Transverse colon (tissue), 4 donors: Measurements from ENCODE around the gene PRKCA. TPM values are rescaled to one million over a fixed set of nuclear protein-coding genes. Genes with fewer than 3 reads are reported as not detected.

Source experiments
- DNase-seq: peaks from one replicate; pipeline ENCODE4 v3.0.0-alpha.2; 2019
- H3K27ac ChIP-seq, 4 donors: fragments of 200-600 bp; sonication (generic); 2 replicates each; pipeline ENCODE4 v1.5.1; 2016 to 2018; ENCODE audit warnings: inconsistent platforms in 4 of 4
- H3K27me3 ChIP-seq: fragments of 200-600 bp; sonication (generic); 2 replicates; pipeline ENCODE4 v1.5.1; 2017; ENCODE audit warnings: inconsistent platforms
- H3K36me3 ChIP-seq, 4 donors: fragments of 200-600 bp; sonication (generic); 2 replicates each; pipeline ENCODE4 v1.5.1; 2017 to 2019; ENCODE audit warnings: inconsistent platforms in 4 of 4
- H3K4me1 ChIP-seq, 4 donors: fragments of 200-600 bp; sonication (generic); 2 replicates each; pipeline ENCODE4 v1.5.1; 2017 to 2020; ENCODE audit warnings: inconsistent platforms in 4 of 4
- H3K4me3 ChIP-seq, 4 donors: fragments of 200-600 bp; sonication (generic); 1 replicate in 1 of 4; 2 replicates in 3 of 4; pipeline versions ENCODE4 v1.5.1 to v1.6.1; 2017 to 2019; ENCODE audit warnings: inconsistent platforms in 4 of 4
- H3K9me3 ChIP-seq, 2 donors: fragments of 200-600 bp; sonication (generic); 2 replicates each; pipeline ENCODE4 v1.5.1; 2017 to 2019; ENCODE audit warnings: inconsistent platforms in 2 of 2
- EP300 ChIP-seq: sonication (generic); formaldehyde crosslinking; IDR thresholded peaks from one replicate; pipeline ENCODE4 v1.6.1; 2017; ENCODE audit warnings: antibody characterized with exemption, low read depth
- POLR2A ChIP-seq: fragments of 450-650 bp; IDR thresholded peaks from one replicate; pipeline ENCODE4 v1.6.1; 2016; ENCODE audit warnings: antibody characterized with exemption, mild to moderate bottlenecking, moderate library complexity
- POLR2AphosphoS5 ChIP-seq, 3 donors: sonication (generic); formaldehyde crosslinking; IDR thresholded peaks; one replicate each; pipeline ENCODE4 v1.6.1; 2016; ENCODE audit warnings: antibody characterized with exemption in 3 of 3
- WGBS, 2 donors: methylation state at CpG; one replicate each; pipeline ENCODE4 v1.1.5; 2018; ENCODE audit warnings: low coverage in 1 of 2; 5-methylcytosine and 5-hydroxymethylcytosine counted together
- in situ Hi-C, 4 donors: fragments of 200-750 bp; cut with MboI; loops; one replicate each; pipeline versions ENCODE4 v1.15.0 to v1.15.1; 2017; ENCODE audit warnings: low sequenced_read_pairs in 3 of 4, low pct_ligation_motif_present in 1 of 4, low pct_unique_long_range_greater_than_20kb in 1 of 4
- intact Hi-C: fragments of 100-400 bp; cut with DNase I; formaldehyde crosslinking; loops from one replicate; pipeline ENCODE4 v1.15.1; 2023; ENCODE audit warnings: low total_unique reads
- total RNA-seq, 4 donors: library from RNA; depleted of rRNA; stranded (reverse); fragments of >200 nt; gene quantifications; one replicate each; pipeline ENCODE4 v1.1.0, GENCODE V29; 2016
- TF ChIP-seq, protein P1 (sequence below), 5 experiments: fragments of 200-600 bp in 3 of 5; fragments of 450-650 bp in 2 of 5; sonication (generic) in 3 of 5; IDR thresholded peaks; 1 replicate in 2 of 5; 2 replicates in 3 of 5; pipeline ENCODE4 v1.5.1; 2016 to 2017; ENCODE audit warnings: antibody characterized with exemption in 5 of 5, inconsistent platforms in 3 of 5, mild to moderate bottlenecking in 2 of 5, moderate library complexity in 1 of 5

PRKCA gene
- total RNA-seq, 4 donors from 2014 or later, result 16.1 to 49.7 (median 31.7) TPM

GRCh38 chr17:66308856-66309255 is 6.4 kb downstream of the PRKCA start:
- no peak for DNase-seq
- WGBS, 2 donors, result 71 to 82% methylated on average over 2 of the region's 2 CpGs
- in situ Hi-C loops (no loop called here), intact Hi-C loops (no loop called here)
- TF ChIP-seq, protein P1, sequence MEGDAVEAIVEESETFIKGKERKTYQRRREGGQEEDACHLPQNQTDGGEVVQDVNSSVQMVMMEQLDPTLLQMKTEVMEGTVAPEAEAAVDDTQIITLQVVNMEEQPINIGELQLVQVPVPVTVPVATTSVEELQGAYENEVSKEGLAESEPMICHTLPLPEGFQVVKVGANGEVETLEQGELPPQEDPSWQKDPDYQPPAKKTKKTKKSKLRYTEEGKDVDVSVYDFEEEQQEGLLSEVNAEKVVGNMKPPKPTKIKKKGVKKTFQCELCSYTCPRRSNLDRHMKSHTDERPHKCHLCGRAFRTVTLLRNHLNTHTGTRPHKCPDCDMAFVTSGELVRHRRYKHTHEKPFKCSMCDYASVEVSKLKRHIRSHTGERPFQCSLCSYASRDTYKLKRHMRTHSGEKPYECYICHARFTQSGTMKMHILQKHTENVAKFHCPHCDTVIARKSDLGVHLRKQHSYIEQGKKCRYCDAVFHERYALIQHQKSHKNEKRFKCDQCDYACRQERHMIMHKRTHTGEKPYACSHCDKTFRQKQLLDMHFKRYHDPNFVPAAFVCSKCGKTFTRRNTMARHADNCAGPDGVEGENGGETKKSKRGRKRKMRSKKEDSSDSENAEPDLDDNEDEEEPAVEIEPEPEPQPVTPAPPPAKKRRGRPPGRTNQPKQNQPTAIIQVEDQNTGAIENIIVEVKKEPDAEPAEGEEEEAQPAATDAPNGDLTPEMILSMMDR (IDR thresholded peaks at IDR 0.05), result no peak
- TF ChIP-seq EP300, result no peak
- TF ChIP-seq POLR2AphosphoS5 (IDR thresholded peaks at IDR 0.05), result no peak
- no peak for TF ChIP-seq POLR2A
- Histone ChIP-seq H3K27ac (no peak overlapping the region), H3K4me1 (peaks cover 0 to 38% (median 16%) of the 10 kb centered on the region in 4 donors), H3K36me3 (no peaks in the 10 kb centered on the region), H3K27me3 (no peaks in the 10 kb centered on the region), H3K9me3 (no peaks in the 10 kb centered on the region), H3K4me3 (no peak overlapping the region)

DNA sequence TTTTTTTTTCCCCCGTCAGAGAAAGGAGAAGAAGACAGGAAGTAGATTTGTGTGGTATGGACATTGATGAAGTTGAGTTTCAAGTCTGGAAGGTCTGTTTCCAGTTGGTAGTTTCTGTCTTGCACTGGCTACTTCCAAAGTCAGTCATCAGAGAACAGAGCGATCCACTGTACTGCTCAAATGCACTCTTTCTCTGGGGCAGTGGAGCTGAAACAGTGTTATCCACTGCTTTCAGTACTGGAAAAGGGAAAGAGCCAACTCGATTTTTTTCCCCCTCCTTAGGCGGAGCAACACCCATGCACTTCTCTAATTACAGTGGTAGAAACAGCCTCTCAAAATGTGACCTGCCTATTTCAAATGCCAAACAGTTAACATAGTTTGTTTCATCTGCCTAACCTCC is 7.4 kb downstream of the PRKCA start:
- 53 to 72% methylated on average over 3 to 4 of the region's 4 CpGs for WGBS, 2 donors
- TF ChIP-seq POLR2AphosphoS5 (IDR thresholded peaks at IDR 0.05) (no peak), EP300 (no peak), POLR2A (no peak)
- TF ChIP-seq, protein P1 (IDR thresholded peaks at IDR 0.05), result no peak
- Histone ChIP-seq H3K9me3 (no peaks in the 10 kb centered on the region), H3K36me3 (no peaks in the 10 kb centered on the region), H3K4me3 (no peak overlapping the region), H3K27me3 (no peaks in the 10 kb centered on the region), H3K27ac (no peak overlapping the region), H3K4me1 (peaks cover 0 to 29% (median 13%) of the 10 kb centered on the region in 4 donors)
- DNase-seq, result no peak
- in situ Hi-C loops, result no loop called here
- intact Hi-C loops, result no loop called here

- H3K4me3 ChIP-seq, result no peak overlapping the region
- H3K9me3 ChIP-seq, result no peaks in the 10 kb centered on the region
- intact Hi-C loops (no loop called here), in situ Hi-C loops (no loop called here)
- no peaks in the 10 kb centered on the region for H3K36me3 ChIP-seq
- WGBS, 2 donors, result 87 to 97% methylated on average over 5 to 7 of the region's 7 CpGs
- TF ChIP-seq, protein P1 (IDR thresholded peaks at IDR 0.05), result no peak
- TF ChIP-seq POLR2A (no peak), POLR2AphosphoS5 (IDR thresholded peaks at IDR 0.05) (no peak), EP300 (no peak)
- no peaks in the 10 kb centered on the region for H3K27me3 ChIP-seq
- H3K27ac ChIP-seq, result no peak overlapping the region
- no peak for DNase-seq
- H3K4me1 ChIP-seq, result peaks cover 0 to 23% (median 12%) of the 10 kb centered on the region in 4 donors
These were observed 8.2 kb downstream of the PRKCA start for GRCh38 chr17:66310528-66311148.

DNA sequence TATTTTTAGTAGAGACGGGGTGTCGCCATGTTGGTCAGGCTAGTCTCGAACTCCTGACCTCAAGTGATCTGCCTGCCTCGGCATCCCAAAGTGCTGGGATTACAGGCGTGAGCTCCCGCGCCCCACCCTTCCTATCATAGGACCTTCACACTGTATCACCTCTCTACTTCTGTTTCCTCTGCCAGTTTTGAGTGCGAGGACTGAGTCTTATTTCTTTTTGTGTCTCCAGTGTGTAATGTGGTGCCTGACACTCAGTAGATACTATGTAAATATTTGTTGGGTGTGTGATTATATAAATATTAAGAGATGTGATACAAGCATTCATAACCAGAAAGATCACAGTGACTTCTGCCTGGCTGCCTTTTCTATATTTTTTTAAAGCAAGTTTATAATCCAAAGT is 10.5 kb downstream of the PRKCA start:
- no peak overlapping the region for H3K27ac ChIP-seq
- intact Hi-C loops, result no loop called here
- no peaks in the 10 kb centered on the region for H3K27me3 ChIP-seq
- H3K9me3 ChIP-seq, result no peaks in the 10 kb centered on the region
- no peak overlapping the region for H3K4me3 ChIP-seq
- peaks cover 0 to 16% (median 9%) of the 10 kb centered on the region in 4 donors for H3K4me1 ChIP-seq
- in situ Hi-C loops, result no loop called here
- TF ChIP-seq, protein P1 (IDR thresholded peaks at IDR 0.05), result no peak
- TF ChIP-seq POLR2A, result no peak
- 59 to 71% methylated on average over 5 to 8 of the region's 8 CpGs for WGBS, 2 donors
- DNase-seq, result no peak
- no peaks in the 10 kb centered on the region for H3K36me3 ChIP-seq
